Measurements from ENCODE around the gene WDR7. TPM values are rescaled to one million over a fixed set of nuclear protein-coding genes. Genes with fewer than 3 reads are reported as not detected.

WDR7 gene
- total and polyA plus RNA-seq, 2 of the 4 experiments (the other 2 are of a cell fraction), result 3.7 to 23.3 TPM

DNA sequence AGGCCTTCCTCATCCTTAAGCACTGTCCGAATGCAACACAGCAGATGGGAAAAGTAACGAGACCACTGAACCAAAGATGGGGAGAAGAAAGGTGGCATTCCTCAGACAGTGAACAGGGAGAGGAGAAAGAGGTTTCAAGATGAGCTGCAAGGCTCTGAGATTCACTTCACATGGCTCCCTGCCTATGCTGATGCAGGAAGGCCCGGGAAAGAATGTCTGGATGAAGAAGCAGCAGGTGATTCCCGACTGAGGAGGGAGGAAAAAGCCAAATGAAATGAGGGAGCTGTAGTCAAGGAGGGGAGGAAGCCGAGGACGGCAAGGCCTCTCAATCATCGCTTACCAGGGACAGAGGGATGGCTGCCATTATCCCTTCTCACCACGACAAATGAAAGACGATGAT, 397.2 kb downstream of the WDR7 start:
- Histone ChIP-seq H2AFZ (replicated peaks; ENCODE audit: low read length, poor library complexity) (peak overlapping the region; percentile 65), H3K27ac (ENCODE audit: insufficient read depth, low read length) (no peak overlapping the region), H3K36me3 (ENCODE audit: control insufficient read depth, insufficient read depth, low read length) (no peaks in the 10 kb centered on the region), H2BK15ac (ENCODE audit: low read depth, low read length) (no peak overlapping the region), H3K79me1 (ENCODE audit: low read depth in 1 of 2, low read length in 2 of 2) (no peaks in the 10 kb centered on the region), H4K5ac (ENCODE audit: low read depth, low read length) (no peak overlapping the region), H2AK5ac (ENCODE audit: low read depth, low read length) (no peak overlapping the region), H2BK120ac (ENCODE audit: low read depth, low read length) (no peak overlapping the region), H3K9me1 (ENCODE audit: insufficient read depth, low read length) (no peaks in the 10 kb centered on the region), H2BK5ac (ENCODE audit: low read depth, low read length, poor library complexity, severe bottlenecking) (no peak overlapping the region), H4K8ac (ENCODE audit: low read depth in 2 of 2, low read length in 2 of 2) (no peak overlapping the region), H3K4me3 (ENCODE audit: insufficient read depth, low read depth, low read length) (no peak overlapping the region), H3K23ac (ENCODE audit: low read depth, low read length) (no peak overlapping the region), H4K91ac (ENCODE audit: insufficient read depth, low read depth, low read length) (no peak overlapping the region), H4K20me1 (ENCODE audit: insufficient read depth, low read length) (no peaks in the 10 kb centered on the region), H3K4ac (ENCODE audit: low read depth, low read length) (no peak overlapping the region), H2AK9ac (replicated peaks; ENCODE audit: low read depth, low read length, poor library complexity) (no peak overlapping the region), H3K18ac (ENCODE audit: low read depth, low read length) (no peak overlapping the region), H3K27me3 (ENCODE audit: control insufficient read depth, insufficient read depth, low read length) (peaks cover 4% of the 10 kb centered on the region), H3K9ac (ENCODE audit: low read depth, low read length) (no peak overlapping the region), H3K14ac (replicated peaks; ENCODE audit: low read depth, low read length) (no peak overlapping the region), H2BK20ac (ENCODE audit: low read depth, low read length) (no peak overlapping the region), H3K9me3 (ENCODE audit: control insufficient read depth, insufficient read depth, low read length) (no peaks in the 10 kb centered on the region), H3K56ac (ENCODE audit: extremely low read depth, insufficient read depth, low read length) (no peak overlapping the region), H3K4me1 (ENCODE audit: control insufficient read depth, insufficient read depth, low read length) (no peaks in the 10 kb centered on the region), H3K4me2 (ENCODE audit: low read depth, low read length) (no peak overlapping the region)
- CTCF ChIA-PET, result no interaction called here
- in situ Hi-C loops (cut with MboI; ENCODE audit: low sequenced_read_pairs) (no loop called here), dilution Hi-C loops (cut with HindIII; ENCODE audit: low sequenced_read_pairs, unreplicated experiment) (no loop called here), intact Hi-C loops (cut with micrococcal nuclease) (no loop called here)
- no peak for DNase-seq
- TF ChIP-seq, protein P1, sequence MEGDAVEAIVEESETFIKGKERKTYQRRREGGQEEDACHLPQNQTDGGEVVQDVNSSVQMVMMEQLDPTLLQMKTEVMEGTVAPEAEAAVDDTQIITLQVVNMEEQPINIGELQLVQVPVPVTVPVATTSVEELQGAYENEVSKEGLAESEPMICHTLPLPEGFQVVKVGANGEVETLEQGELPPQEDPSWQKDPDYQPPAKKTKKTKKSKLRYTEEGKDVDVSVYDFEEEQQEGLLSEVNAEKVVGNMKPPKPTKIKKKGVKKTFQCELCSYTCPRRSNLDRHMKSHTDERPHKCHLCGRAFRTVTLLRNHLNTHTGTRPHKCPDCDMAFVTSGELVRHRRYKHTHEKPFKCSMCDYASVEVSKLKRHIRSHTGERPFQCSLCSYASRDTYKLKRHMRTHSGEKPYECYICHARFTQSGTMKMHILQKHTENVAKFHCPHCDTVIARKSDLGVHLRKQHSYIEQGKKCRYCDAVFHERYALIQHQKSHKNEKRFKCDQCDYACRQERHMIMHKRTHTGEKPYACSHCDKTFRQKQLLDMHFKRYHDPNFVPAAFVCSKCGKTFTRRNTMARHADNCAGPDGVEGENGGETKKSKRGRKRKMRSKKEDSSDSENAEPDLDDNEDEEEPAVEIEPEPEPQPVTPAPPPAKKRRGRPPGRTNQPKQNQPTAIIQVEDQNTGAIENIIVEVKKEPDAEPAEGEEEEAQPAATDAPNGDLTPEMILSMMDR (conservative IDR thresholded peaks at IDR 0.05; ENCODE audit: low read depth, low read length), result no peak
- TF ChIP-seq RAD21 (IDR thresholded peaks at IDR 0.05; ENCODE audit: low read length) (no peak), NFE2L2 (IDR thresholded peaks at IDR 0.05; ENCODE audit: low read depth, low read length) (no peak)
- WGBS, 2 experiments (ENCODE audit: extremely low coverage in 2 of 2, insufficient read length in 1 of 2), result 0% methylated on average over 1 of the region's 9 CpGs; no CpG with 5 or more reads in 1 of the 2 experiments
- no peak for ATAC-seq (ENCODE audit: low read depth)
- POLR2A ChIA-PET (ENCODE audit: unreplicated experiment), result no interaction called here
- no TSS peak for BruUV-seq (replicated peaks)
